T-cell (primary cell): ENCODE data around the gene CHERP. TPM values are rescaled to one million over a fixed set of nuclear protein-coding genes. Genes with fewer than 3 reads are reported as not detected.
A peak's percentile ranks its signal among the peaks of the same experiment; 100 is the strongest.
"Not testable (repeated sequence)": the region's sequence is repeated elsewhere in the genome, so short reads cannot be mapped to it uniquely, and the experiment has no call there.

Experiments
- ATAC-seq, 4 experiments: fragments of 200-7000 bp in 3 of 4; fragments of 150-1000 bp in 1 of 4; cut with Tn5 transposase; replicated peaks in 1 of 4; 1 replicate in 3 of 4; 2 replicates in 1 of 4; pipeline ENCODE4 v1.10.0; 2021; ENCODE audit warnings: moderate library complexity in 3 of 4, mild to moderate bottlenecking in 2 of 4, moderate number of reproducible peaks in 1 of 4
- CTCF ChIA-PET, 2 donors: fragments of 300-600 bp; sonication (Branson Sonifier 250); formaldehyde crosslinking; loops; one replicate each; lab custom pipeline; 2022; ENCODE audit warnings: antibody characterized with exemption in 2 of 2; lab: Charles Lee
- POLR2A ChIA-PET, 2 donors: fragments of 300-600 bp; sonication (Branson Sonifier 250); formaldehyde crosslinking; loops; one replicate each; lab custom pipeline; 2022; ENCODE audit warnings: antibody characterized with exemption in 2 of 2; lab: Charles Lee
- DNase-seq, 35 experiments: peaks; one replicate each; pipeline versions ENCODE4 v3.0.0 to v3.0.0-alpha.2; 2013 to 2023
- H3K27ac ChIP-seq: one replicate; pipeline ENCODE4 v1.5.1; 2013; ENCODE audit warnings: low read length
- H3K27me3 ChIP-seq, 2 experiments: replicated peaks in 1 of 2; 1 replicate in 1 of 2; 2 replicates in 1 of 2; pipeline versions ENCODE4 v1.6.1 to v1.7.0; 2013; ENCODE audit warnings: low read length in 1 of 2, mixed read lengths in 1 of 2; ENCODE audit not compliant: control insufficient read depth in 2 of 2, insufficient read depth in 2 of 2; ENCODE audit errors: extremely low read depth in 1 of 2
- H3K36me3 ChIP-seq, 2 donors: 1 replicate in 1 of 2; 2 replicates in 1 of 2; pipeline versions ENCODE4 v1.6.1 to v1.7.0; 2013; ENCODE audit warnings: low read length in 1 of 2; ENCODE audit not compliant: control insufficient read depth in 2 of 2, insufficient read depth in 1 of 2; ENCODE audit errors: extremely low read depth in 1 of 2
- H3K4me1 ChIP-seq, 2 experiments: 1 replicate in 1 of 2; 2 replicates in 1 of 2; pipeline versions ENCODE4 v1.6.1 to v1.7.0; 2013; ENCODE audit warnings: low read length in 2 of 2, mixed read lengths in 1 of 2; ENCODE audit not compliant: insufficient read depth in 2 of 2, control insufficient read depth in 1 of 2; ENCODE audit errors: extremely low read depth in 1 of 2
- H3K4me3 ChIP-seq, 2 donors: 1 replicate in 1 of 2; 2 replicates in 1 of 2; pipeline versions ENCODE4 v1.5.1 to v1.7.0; 2013; ENCODE audit warnings: mild to moderate bottlenecking in 2 of 2, low read length in 1 of 2, moderate library complexity in 1 of 2; ENCODE audit not compliant: control insufficient read depth in 1 of 2; ENCODE audit errors: extremely low read depth in 1 of 2
- H3K9me3 ChIP-seq: 2 replicates; pipeline ENCODE4 v1.7.0; 2013
- H3K27ac Mint-ChIP-seq, 2 donors: one replicate each; pipeline ENCODE4 v1.8.0; 2020 to 2021; ENCODE audit warnings: mild to moderate bottlenecking in 2 of 2, mixed read lengths in 2 of 2
- H3K27me3 Mint-ChIP-seq, 2 donors: one replicate each; pipeline ENCODE4 v1.8.0; 2021 to 2022; ENCODE audit warnings: mixed read lengths in 2 of 2
- H3K36me3 Mint-ChIP-seq: one replicate; pipeline ENCODE4 v1.8.0; 2021; ENCODE audit warnings: mixed read lengths
- H3K4me1 Mint-ChIP-seq, 3 donors: one replicate each; pipeline ENCODE4 v1.8.0; 2020 to 2022; ENCODE audit warnings: mixed read lengths in 3 of 3, mild to moderate bottlenecking in 1 of 3
- H3K4me3 Mint-ChIP-seq, 3 donors: one replicate each; pipeline ENCODE4 v1.8.0; 2020 to 2022; ENCODE audit warnings: mild to moderate bottlenecking in 3 of 3, mixed read lengths in 3 of 3, moderate library complexity in 3 of 3
- H3K9me3 Mint-ChIP-seq, 3 donors: one replicate each; pipeline ENCODE4 v1.8.0; 2020 to 2022; ENCODE audit warnings: mixed read lengths in 3 of 3
- WGBS: methylation state at CpG from one replicate; pipeline ENCODE4 v1.1.5; 2013; ENCODE audit warnings: missing lambda C conversion rate; ENCODE audit not compliant: insufficient coverage; 5-methylcytosine and 5-hydroxymethylcytosine counted together
- total RNA-seq, 35 experiments: library from RNA in 6 of 35; stranded (reverse) in 6 of 35; fragments of 120-200 nt in 1 of 35; gene quantifications; one replicate each; pipeline versions ENCODE4 v1.2.1 to v1.2.4 and lab custom pipeline; 2013 to 2026

CHERP gene
- total RNA-seq, 5 donors from 2014 or later (not counting 1 experiment from before 2014, with no cell fraction given), result 52.6 to 76.7 (median 70.3) TPM

- H3K4me1 ChIP-seq, result peaks cover 0 to 3% of the 10 kb centered on the region in 2 experiments
- no peak for ATAC-seq
- no peaks in the 10 kb centered on the region for H3K27me3 ChIP-seq
- DNase-seq, result no peak
- no peaks in the 10 kb centered on the region for H3K36me3 Mint-ChIP-seq
- H3K27ac Mint-ChIP-seq, result no peak overlapping the region
- H3K9me3 ChIP-seq, result no peaks in the 10 kb centered on the region
- no peaks in the 10 kb centered on the region for H3K4me1 Mint-ChIP-seq
- H3K36me3 ChIP-seq, result no peaks in the 10 kb centered on the region
- ChIA-PET CTCF (no interaction called here), POLR2A (interaction anchor here in 1 of 2 donors (0.5 kb wide), 1 partner anchor 697 kb away, joined by 13 read pairs; no protein-coding TSS in a partner anchor)
- H3K27ac ChIP-seq, result no peak overlapping the region
- no peak overlapping the region for H3K4me3 Mint-ChIP-seq
- H3K27me3 Mint-ChIP-seq, result peaks cover 0 to 4% of the 10 kb centered on the region in 2 donors
- H3K4me3 ChIP-seq, result no peak overlapping the region
- H3K9me3 Mint-ChIP-seq, result peaks cover 0 to 1% (median 0%) of the 10 kb centered on the region in 3 donors
- WGBS, result no CpG with 5 or more reads among the region's 1 CpG
Measured at GRCh38 chr19:16477311-16477710, 64.9 kb downstream of the CHERP start.

GRCh38 chr19:16476401-16476800 lies 65.8 kb downstream of the CHERP start:
- 100% methylated on average over 1 of the region's 3 CpGs for WGBS
- Histone ChIP-seq H3K27ac (no peak overlapping the region), H3K36me3 (no peaks in the 10 kb centered on the region), H3K4me1 (peaks cover 0 to 7% of the 10 kb centered on the region in 2 experiments), H3K27me3 (no peaks in the 10 kb centered on the region), H3K4me3 (no peak overlapping the region), H3K9me3 (no peaks in the 10 kb centered on the region)
- Mint-ChIP-seq H3K4me1 (no peaks in the 10 kb centered on the region), H3K4me3 (no peak overlapping the region), H3K27me3 (peaks cover 0 to 4% of the 10 kb centered on the region in 2 donors), H3K27ac (no peak overlapping the region), H3K36me3 (no peaks in the 10 kb centered on the region), H3K9me3 (peaks cover 0 to 1% (median 0%) of the 10 kb centered on the region in 3 donors)
- ChIA-PET POLR2A (interaction anchor here in 1 of 2 donors (0.6 kb wide), 1 partner anchor 52 kb away, joined by 4 read pairs; no protein-coding TSS in a partner anchor), CTCF (no interaction called here)
- DNase-seq (no peak), ATAC-seq (no peak)

GRCh38 chr19:16473875-16474392 lies 68.3 kb downstream of the CHERP start:
- H3K4me3 ChIP-seq, result no peak overlapping the region
- DNase-seq (no peak), ATAC-seq (no peak)
- no peaks in the 10 kb centered on the region for H3K27me3 ChIP-seq
- H3K27me3 Mint-ChIP-seq, result peaks cover 0 to 3% of the 10 kb centered on the region in 2 donors
- H3K9me3 Mint-ChIP-seq, result peaks cover 0 to 1% (median 0%) of the 10 kb centered on the region in 3 donors
- H3K4me1 Mint-ChIP-seq, result peaks cover 21 to 22% (median 21%) of the 10 kb centered on the region in 3 donors
- peaks cover 7 to 27% of the 10 kb centered on the region in 2 experiments for H3K4me1 ChIP-seq
- no peak overlapping the region for H3K4me3 Mint-ChIP-seq
- H3K9me3 ChIP-seq, result no peaks in the 10 kb centered on the region
- ChIA-PET CTCF (no interaction called here), POLR2A (interaction anchor here in 1 of 2 donors (0.7 kb wide), 1 partner anchor 11 kb away, joined by 5 read pairs; no protein-coding TSS in a partner anchor)
- H3K36me3 ChIP-seq, result peaks cover 0 to 3% of the 10 kb centered on the region in 2 donors
- WGBS, result 96% methylated on average over 5 of the region's 13 CpGs
- H3K27ac ChIP-seq, result no peak overlapping the region
- no peak overlapping the region for H3K27ac Mint-ChIP-seq
- peaks cover 7% of the 10 kb centered on the region for H3K36me3 Mint-ChIP-seq

- no CpG with 5 or more reads among the region's 2 CpGs for WGBS
- peaks cover 9% of the 10 kb centered on the region for H3K36me3 Mint-ChIP-seq
- no peak for DNase-seq
- Histone ChIP-seq H3K4me1 (peaks cover 7 to 29% of the 10 kb centered on the region in 2 experiments), H3K27ac (no peak overlapping the region), H3K27me3 (no peaks in the 10 kb centered on the region), H3K4me3 (no peak overlapping the region), H3K36me3 (peaks cover 0 to 3% of the 10 kb centered on the region in 2 donors), H3K9me3 (no peaks in the 10 kb centered on the region)
- H3K4me3 Mint-ChIP-seq, result peak overlapping the region; percentile 43 to 80 (median 76)
- peaks cover 0 to 1% (median 0%) of the 10 kb centered on the region in 3 donors for H3K9me3 Mint-ChIP-seq
- ChIA-PET POLR2A (no interaction called here), CTCF (interaction anchor here in 1 of 2 donors (0.7 kb wide), 1 partner anchor 1525 kb away, joined by 5 read pairs; no protein-coding TSS in a partner anchor)
- H3K27me3 Mint-ChIP-seq, result peaks cover 0 to 3% of the 10 kb centered on the region in 2 donors
- no peak for ATAC-seq
- peaks cover 28 to 31% (median 29%) of the 10 kb centered on the region in 3 donors for H3K4me1 Mint-ChIP-seq
- peak overlapping the region in 1 of 2 donors; percentile 39 for H3K27ac Mint-ChIP-seq
Measured at GRCh38 chr19:16472992-16473391, 69.2 kb downstream of the CHERP start.

- H3K9me3 Mint-ChIP-seq, H3K27me3 ChIP-seq, H3K36me3 Mint-ChIP-seq, H3K27me3 Mint-ChIP-seq, DNase-seq, POLR2A ChIA-PET, H3K36me3 ChIP-seq, H3K9me3 ChIP-seq, ATAC-seq: not testable (repeated sequence)
- Histone ChIP-seq H3K27ac (peak overlapping the region; percentile 60), H3K4me1 (peaks cover 7 to 31% of the 10 kb centered on the region in 2 experiments), H3K4me3 (peak overlapping the region; percentile 67 to 79)
- peaks cover 33 to 35% (median 33%) of the 10 kb centered on the region in 3 donors for H3K4me1 Mint-ChIP-seq
- H3K4me3 Mint-ChIP-seq, result peak overlapping the region; percentile 76 to 80 (median 77)
- WGBS, result no CpG with 5 or more reads among the region's 2 CpGs
- peak overlapping the region in 1 of 2 donors; percentile 82 for H3K27ac Mint-ChIP-seq
- CTCF ChIA-PET, result interaction anchor here in 1 of 2 donors (0.7 kb wide), 1 partner anchor 1526 kb away, joined by 5 read pairs; no protein-coding TSS in a partner anchor
Measured at GRCh38 chr19:16472559-16472899, 69.7 kb downstream of the CHERP start.

GRCh38 chr19:16470911-16471811 lies 71.1 kb downstream of the CHERP start:
- no peak overlapping the region for H3K27ac ChIP-seq
- no peaks in the 10 kb centered on the region for H3K9me3 ChIP-seq
- ATAC-seq, result peak; percentile 19 to 37 (median 30)
- no peaks in the 10 kb centered on the region for H3K27me3 ChIP-seq
- peak overlapping the region; percentile 80 to 86 (median 84) for H3K4me3 Mint-ChIP-seq
- WGBS, result under 1% methylated on average over 62 of the region's 67 CpGs
- CTCF ChIA-PET, result no interaction called here
- DNase-seq, result peak in 10 of 35 experiments; percentile 1 to 42 (median 18)
- peak overlapping the region; percentile 55 to 64 for H3K4me3 ChIP-seq
- no peak overlapping the region for H3K27ac Mint-ChIP-seq
- peaks cover 0 to 1% (median 0%) of the 10 kb centered on the region in 3 donors for H3K9me3 Mint-ChIP-seq
- H3K36me3 Mint-ChIP-seq, result peaks cover 9% of the 10 kb centered on the region
- peaks cover 0 to 6% of the 10 kb centered on the region in 2 donors for H3K36me3 ChIP-seq
- POLR2A ChIA-PET, result no interaction called here
- no peaks in the 10 kb centered on the region for H3K27me3 Mint-ChIP-seq
- peaks cover 7 to 34% of the 10 kb centered on the region in 2 experiments for H3K4me1 ChIP-seq
- H3K4me1 Mint-ChIP-seq, result peaks cover 42 to 44% (median 43%) of the 10 kb centered on the region in 3 donors
